ENCODE data around the gene RNF168. TPM values are rescaled to one million over a fixed set of nuclear protein-coding genes. Genes with fewer than 3 reads are reported as not detected.
"Not testable (repeated sequence)": the region's sequence is repeated elsewhere in the genome, so short reads cannot be mapped to it uniquely, and the experiment has no call there.

The RNF168 gene
- polyA plus RNA-seq, 3 donors = 4.4 to 6.9 (median 6.7) TPM

DNA sequence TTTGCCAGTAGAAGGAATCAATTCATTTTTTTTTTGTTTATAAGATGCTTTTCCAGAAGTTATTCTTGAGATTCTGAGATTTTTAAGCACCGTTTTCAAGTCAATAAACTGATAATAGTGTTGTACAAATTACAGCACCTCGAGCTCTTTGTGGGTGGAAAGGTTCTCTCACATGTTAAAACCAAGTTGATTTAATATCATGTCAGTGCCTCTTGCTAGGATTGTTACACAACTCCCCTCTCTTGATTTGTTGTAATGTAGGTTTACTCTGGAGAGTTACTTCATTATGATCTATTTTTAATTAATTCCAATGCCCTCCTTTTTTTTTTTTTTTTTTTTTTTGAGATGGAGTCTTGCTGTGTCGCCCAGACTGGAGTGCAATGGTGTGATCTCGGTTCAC lies 45.5 kb downstream of the RNF168 start:
- H3K27me3 Mint-ChIP-seq (ENCODE audit: low read depth in 3 of 3) = no peaks in the 10 kb centered on the region
- peaks cover 3 to 12% of the 10 kb centered on the region in 2 donors for H3K36me3 Mint-ChIP-seq
- no peak overlapping the region for H3K4me3 Mint-ChIP-seq
- Histone ChIP-seq H3K79me2 (ENCODE audit: insufficient read depth, low read length) (no peaks in the 10 kb centered on the region), H3K27ac (ENCODE audit: low read depth in 1 of 2, low read length in 2 of 2) (peak overlapping the region in 1 of 2 donors; percentile 31), H3K27me3 (ENCODE audit: control insufficient read depth in 2 of 2, insufficient read depth in 2 of 2, low read length in 2 of 2) (no peaks in the 10 kb centered on the region), H3K9me3 (replicated peaks in 1 of 2; ENCODE audit: control insufficient read depth in 1 of 2, insufficient read depth in 1 of 2, low read length in 2 of 2) (no peaks in the 10 kb centered on the region), H3K4me2 (replicated peaks; ENCODE audit: extremely low read depth, low read length, poor library complexity, severe bottlenecking) (no peak overlapping the region), H3K9ac (ENCODE audit: insufficient read depth, low read length, poor library complexity, severe bottlenecking) (no peak overlapping the region), H3K4me1 (ENCODE audit: control insufficient read depth in 1 of 2, insufficient read depth in 2 of 2, low read length in 2 of 2) (peaks cover 8 to 9% of the 10 kb centered on the region in 2 donors), H4K20me1 (ENCODE audit: insufficient read depth, low read length) (no peaks in the 10 kb centered on the region), H3K4me3 (replicated peaks in 1 of 3; ENCODE audit: low read depth in 2 of 3, low read length in 3 of 3) (no peak overlapping the region), H3K36me3 (replicated peaks in 1 of 2; ENCODE audit: control insufficient read depth in 1 of 2, insufficient read depth in 2 of 2, low read length in 2 of 2) (no peaks in the 10 kb centered on the region), H2AFZ (ENCODE audit: insufficient read depth, low read depth, low read length, poor library complexity, severe bottlenecking) (no peak overlapping the region)
- H3K9me3 Mint-ChIP-seq = peaks cover 0 to 2% (median 0%) of the 10 kb centered on the region in 7 donors
- TF ChIP-seq, protein P1, sequence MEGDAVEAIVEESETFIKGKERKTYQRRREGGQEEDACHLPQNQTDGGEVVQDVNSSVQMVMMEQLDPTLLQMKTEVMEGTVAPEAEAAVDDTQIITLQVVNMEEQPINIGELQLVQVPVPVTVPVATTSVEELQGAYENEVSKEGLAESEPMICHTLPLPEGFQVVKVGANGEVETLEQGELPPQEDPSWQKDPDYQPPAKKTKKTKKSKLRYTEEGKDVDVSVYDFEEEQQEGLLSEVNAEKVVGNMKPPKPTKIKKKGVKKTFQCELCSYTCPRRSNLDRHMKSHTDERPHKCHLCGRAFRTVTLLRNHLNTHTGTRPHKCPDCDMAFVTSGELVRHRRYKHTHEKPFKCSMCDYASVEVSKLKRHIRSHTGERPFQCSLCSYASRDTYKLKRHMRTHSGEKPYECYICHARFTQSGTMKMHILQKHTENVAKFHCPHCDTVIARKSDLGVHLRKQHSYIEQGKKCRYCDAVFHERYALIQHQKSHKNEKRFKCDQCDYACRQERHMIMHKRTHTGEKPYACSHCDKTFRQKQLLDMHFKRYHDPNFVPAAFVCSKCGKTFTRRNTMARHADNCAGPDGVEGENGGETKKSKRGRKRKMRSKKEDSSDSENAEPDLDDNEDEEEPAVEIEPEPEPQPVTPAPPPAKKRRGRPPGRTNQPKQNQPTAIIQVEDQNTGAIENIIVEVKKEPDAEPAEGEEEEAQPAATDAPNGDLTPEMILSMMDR (IDR thresholded peaks at IDR 0.05) = no peak
- no peak for DNase-seq
- peaks cover 11% of the 10 kb centered on the region for H3K4me1 Mint-ChIP-seq
- intact Hi-C loops (cut with micrococcal nuclease) = no loop called here
- WGBS (ENCODE audit: insufficient coverage) = no CpG with 5 or more reads among the region's 4 CpGs
- H3K27ac Mint-ChIP-seq = peak overlapping the region in 4 of 7 donors; percentile 36 to 62 (median 38)

DNA sequence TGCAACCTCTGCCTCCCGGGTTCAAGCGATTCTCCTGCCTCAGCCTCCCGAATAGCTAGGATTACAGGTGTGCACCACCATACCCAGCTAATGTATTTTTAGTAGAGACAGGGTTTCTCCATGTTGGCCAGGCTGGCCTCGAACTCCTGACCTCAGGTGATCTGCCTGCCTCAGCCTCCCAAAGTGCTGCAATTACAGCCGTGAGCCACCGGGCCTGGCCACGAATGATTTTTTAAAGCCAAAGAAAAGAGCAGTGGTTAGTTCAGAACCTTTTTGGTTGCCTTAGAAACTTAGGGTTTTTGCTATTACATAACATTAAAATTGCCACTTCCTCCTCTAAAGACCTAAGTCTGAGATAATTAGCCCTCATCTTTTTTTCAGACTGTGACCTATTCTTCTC lies 46.1 kb downstream of the RNF168 start:
- peak overlapping the region in 1 of 2 donors; percentile 51 for H3K4me3 Mint-ChIP-seq
- no CpG with 5 or more reads among the region's 7 CpGs for WGBS (ENCODE audit: insufficient coverage)
- DNase-seq = peak; percentile 40 to 59 (median 55)

More for the DNA sequence above, 46.1 kb downstream of the RNF168 start:
- Histone ChIP-seq H3K4me2 (replicated peaks; ENCODE audit: extremely low read depth, low read length, poor library complexity, severe bottlenecking) (peak overlapping the region; percentile 7), H3K27ac (ENCODE audit: low read depth in 1 of 2, low read length in 2 of 2) (peak overlapping the region in 1 of 2 donors; percentile 31)
- H3K36me3 ChIP-seq (replicated peaks in 1 of 2; ENCODE audit: control insufficient read depth in 1 of 2, insufficient read depth in 2 of 2, low read length in 2 of 2); H3K4me1 ChIP-seq (ENCODE audit: control insufficient read depth in 1 of 2, insufficient read depth in 2 of 2, low read length in 2 of 2); H3K9ac ChIP-seq (ENCODE audit: insufficient read depth, low read length, poor library complexity, severe bottlenecking); H4K20me1 ChIP-seq (ENCODE audit: insufficient read depth, low read length); H3K27me3 ChIP-seq (ENCODE audit: control insufficient read depth in 2 of 2, insufficient read depth in 2 of 2, low read length in 2 of 2); H3K9me3 Mint-ChIP-seq; H3K4me3 ChIP-seq (replicated peaks in 1 of 3; ENCODE audit: low read depth in 2 of 3, low read length in 3 of 3); H3K79me2 ChIP-seq (ENCODE audit: insufficient read depth, low read length); H2AFZ ChIP-seq (ENCODE audit: insufficient read depth, low read depth, low read length, poor library complexity, severe bottlenecking); H3K9me3 ChIP-seq (replicated peaks in 1 of 2; ENCODE audit: control insufficient read depth in 1 of 2, insufficient read depth in 1 of 2, low read length in 2 of 2); H3K27me3 Mint-ChIP-seq (ENCODE audit: low read depth in 3 of 3); intact Hi-C loops (cut with micrococcal nuclease): not testable (repeated sequence)
- H3K36me3 Mint-ChIP-seq = peaks cover 3 to 17% of the 10 kb centered on the region in 2 donors
- peaks cover 11% of the 10 kb centered on the region for H3K4me1 Mint-ChIP-seq
- H3K27ac Mint-ChIP-seq = peak overlapping the region in 4 of 7 donors; percentile 37 to 83 (median 58)

All from CD14-positive monocyte (primary cell).